Neural progenitor cell (in vitro differentiated cells): ENCODE results near the gene PPM1H. TPM values are rescaled to one million over a fixed set of nuclear protein-coding genes. Genes with fewer than 3 reads are reported as not detected.

ENCODE experiments used
- DNase-seq: peaks from one replicate; pipeline ENCODE4 v3.0.0-alpha.2; 2016; ENCODE audit warnings: low spot score
- H2AFZ ChIP-seq: fragments of 200-600 bp; sonication (generic); replicated peaks from 2 replicates; pipeline ENCODE4 v1.6.1; 2016; ENCODE audit warnings: antibody characterized with exemption
- H3F3A ChIP-seq: fragments of 200-600 bp; sonication (generic); 2 replicates; pipeline ENCODE4 v1.6.1; 2016; ENCODE audit warnings: antibody characterized with exemption, low read depth
- H3K27ac ChIP-seq: fragments of 200-600 bp; sonication (generic); 2 replicates; pipeline ENCODE4 v1.5.1; 2016; ENCODE audit warnings: mild to moderate bottlenecking
- H3K27me3 ChIP-seq: fragments of 200-600 bp; sonication (generic); 2 replicates; pipeline ENCODE4 v1.6.1; 2016; ENCODE audit warnings: mild to moderate bottlenecking, moderate library complexity
- H3K36me3 ChIP-seq: fragments of 200-600 bp; sonication (generic); 2 replicates; pipeline ENCODE4 v1.5.1; 2016
- H3K4me1 ChIP-seq: fragments of 200-600 bp; sonication (generic); 2 replicates; pipeline ENCODE4 v1.6.1; 2016; ENCODE audit warnings: mixed run types
- H3K4me2 ChIP-seq: fragments of 200-600 bp; sonication (generic); 2 replicates; pipeline ENCODE4 v1.6.1; 2016
- H3K4me3 ChIP-seq: fragments of 200-600 bp; sonication (generic); 2 replicates; pipeline ENCODE4 v1.5.1; 2016
- H3K79me2 ChIP-seq: fragments of 200-600 bp; sonication (generic); 2 replicates; pipeline ENCODE4 v1.6.1; 2016; ENCODE audit warnings: low read depth
- H3K9ac ChIP-seq: fragments of 200-600 bp; sonication (generic); 2 replicates; pipeline ENCODE4 v1.6.1; 2016
- H3K9me3 ChIP-seq: fragments of 200-600 bp; sonication (generic); 2 replicates; pipeline ENCODE4 v1.5.1; 2016; ENCODE audit warnings: low read depth
- H4K20me1 ChIP-seq: fragments of 200-600 bp; sonication (generic); 2 replicates; pipeline ENCODE4 v1.6.1; 2016; ENCODE audit warnings: low read depth
- H3K27ac Mint-ChIP-seq: 3 replicates; pipeline ENCODE4 v1.8.0; 2021; ENCODE audit warnings: mixed read lengths
- H3K27me3 Mint-ChIP-seq: 2 replicates; pipeline ENCODE4 v1.8.0; 2022; ENCODE audit warnings: low read depth, mild to moderate bottlenecking, inconsistent platforms, moderate library complexity, mixed read lengths; ENCODE audit not compliant: insufficient read depth
- H3K36me3 Mint-ChIP-seq: 3 replicates; pipeline ENCODE4 v1.8.0; 2021; ENCODE audit warnings: mixed read lengths
- H3K4me1 Mint-ChIP-seq: 3 replicates; pipeline ENCODE4 v1.8.0; 2021; ENCODE audit warnings: mixed read lengths
- H3K4me3 Mint-ChIP-seq: 3 replicates; pipeline ENCODE4 v1.8.0; 2021; ENCODE audit warnings: mild to moderate bottlenecking, moderate library complexity, mixed read lengths
- H3K9me3 Mint-ChIP-seq: 3 replicates; pipeline ENCODE4 v1.8.0; 2020; ENCODE audit warnings: mixed read lengths
- EZH2 ChIP-seq: fragments of 200-600 bp; sonication (generic); IDR thresholded peaks from 2 replicates; pipeline ENCODE4 v1.6.1; 2017; ENCODE audit warnings: antibody characterized with exemption, mild to moderate bottlenecking, moderate library complexity
- EZH2phosphoT487 ChIP-seq: fragments of 200-600 bp; sonication (generic); IDR thresholded peaks from 2 replicates; pipeline ENCODE4 v1.6.1; 2017; ENCODE audit warnings: antibody characterized with exemption
- total RNA-seq: library from RNA; depleted of rRNA; stranded (reverse); fragments of >200 nt; gene quantifications from 2 replicates; pipeline ENCODE4 v1.2.3, GENCODE V29; 2015; ENCODE audit warnings: low replicate concordance
- TF ChIP-seq, protein P1 (sequence below): fragments of 200-600 bp; sonication (generic); IDR thresholded peaks from 2 replicates; pipeline ENCODE4 v1.5.1; 2017; ENCODE audit warnings: antibody characterized with exemption, mild to moderate bottlenecking

PPM1H gene
- total RNA-seq, 1 donor from 2014 or later, result 4.6 TPM

DNA sequence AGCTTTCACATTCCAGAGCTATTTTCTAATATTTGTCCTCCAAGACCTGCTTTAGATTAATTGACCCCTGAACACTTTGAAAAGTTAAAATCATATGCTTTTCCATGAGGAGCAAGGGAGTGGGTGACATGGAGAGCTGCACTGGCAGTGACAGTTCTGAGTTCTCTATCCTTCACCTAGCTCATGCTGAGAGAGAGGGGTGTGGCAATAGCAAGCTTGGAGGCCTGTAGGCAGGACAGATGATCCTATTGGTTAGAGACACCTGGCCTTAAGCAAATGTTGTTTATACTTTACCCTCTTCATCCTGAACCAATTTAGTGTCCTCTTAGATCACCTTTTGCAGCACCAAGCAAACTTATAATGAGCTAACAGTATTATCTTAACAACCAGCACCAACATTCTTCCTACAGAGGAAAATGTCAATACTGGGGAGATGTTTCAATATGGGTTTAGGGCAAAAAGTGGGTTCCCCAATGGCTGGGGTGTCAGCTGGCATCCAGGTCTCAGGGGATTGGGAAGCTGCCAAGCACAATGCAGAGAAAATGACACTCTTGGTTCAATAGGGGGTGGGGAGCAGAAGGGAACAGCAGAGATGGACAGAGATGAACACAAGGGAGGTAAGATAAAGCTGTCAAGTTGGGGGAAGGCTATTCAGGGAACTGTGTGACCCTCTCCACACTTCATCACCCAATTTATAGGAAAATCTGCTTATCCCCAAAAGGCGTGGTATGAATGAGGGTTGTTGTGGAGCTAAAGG, 37.0 kb upstream of the PPM1H start:
- H3K4me2 ChIP-seq, result no peak overlapping the region
- no peaks in the 10 kb centered on the region for H3K36me3 ChIP-seq
- H3K27ac ChIP-seq, result no peak overlapping the region
- no peaks in the 10 kb centered on the region for H3K27me3 ChIP-seq
- H3F3A ChIP-seq, result no peaks in the 10 kb centered on the region
- DNase-seq, result no peak
- Mint-ChIP-seq H3K36me3 (no peaks in the 10 kb centered on the region), H3K9me3 (peaks cover 3% of the 10 kb centered on the region), H3K27ac (no peak overlapping the region), H3K27me3 (peaks cover 2% of the 10 kb centered on the region), H3K4me3 (no peak overlapping the region), H3K4me1 (no peaks in the 10 kb centered on the region)
- no peaks in the 10 kb centered on the region for H4K20me1 ChIP-seq
- H3K9ac ChIP-seq, result no peak overlapping the region
- H3K4me1 ChIP-seq, result no peaks in the 10 kb centered on the region
- TF ChIP-seq EZH2, result no peak
- no peak for TF ChIP-seq EZH2phosphoT487
- TF ChIP-seq, protein P1, sequence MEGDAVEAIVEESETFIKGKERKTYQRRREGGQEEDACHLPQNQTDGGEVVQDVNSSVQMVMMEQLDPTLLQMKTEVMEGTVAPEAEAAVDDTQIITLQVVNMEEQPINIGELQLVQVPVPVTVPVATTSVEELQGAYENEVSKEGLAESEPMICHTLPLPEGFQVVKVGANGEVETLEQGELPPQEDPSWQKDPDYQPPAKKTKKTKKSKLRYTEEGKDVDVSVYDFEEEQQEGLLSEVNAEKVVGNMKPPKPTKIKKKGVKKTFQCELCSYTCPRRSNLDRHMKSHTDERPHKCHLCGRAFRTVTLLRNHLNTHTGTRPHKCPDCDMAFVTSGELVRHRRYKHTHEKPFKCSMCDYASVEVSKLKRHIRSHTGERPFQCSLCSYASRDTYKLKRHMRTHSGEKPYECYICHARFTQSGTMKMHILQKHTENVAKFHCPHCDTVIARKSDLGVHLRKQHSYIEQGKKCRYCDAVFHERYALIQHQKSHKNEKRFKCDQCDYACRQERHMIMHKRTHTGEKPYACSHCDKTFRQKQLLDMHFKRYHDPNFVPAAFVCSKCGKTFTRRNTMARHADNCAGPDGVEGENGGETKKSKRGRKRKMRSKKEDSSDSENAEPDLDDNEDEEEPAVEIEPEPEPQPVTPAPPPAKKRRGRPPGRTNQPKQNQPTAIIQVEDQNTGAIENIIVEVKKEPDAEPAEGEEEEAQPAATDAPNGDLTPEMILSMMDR, result no peak
- H3K9me3 ChIP-seq, result no peaks in the 10 kb centered on the region
- H3K4me3 ChIP-seq, result no peak overlapping the region
- H2AFZ ChIP-seq, result no peak overlapping the region
- H3K79me2 ChIP-seq, result no peaks in the 10 kb centered on the region

DNA sequence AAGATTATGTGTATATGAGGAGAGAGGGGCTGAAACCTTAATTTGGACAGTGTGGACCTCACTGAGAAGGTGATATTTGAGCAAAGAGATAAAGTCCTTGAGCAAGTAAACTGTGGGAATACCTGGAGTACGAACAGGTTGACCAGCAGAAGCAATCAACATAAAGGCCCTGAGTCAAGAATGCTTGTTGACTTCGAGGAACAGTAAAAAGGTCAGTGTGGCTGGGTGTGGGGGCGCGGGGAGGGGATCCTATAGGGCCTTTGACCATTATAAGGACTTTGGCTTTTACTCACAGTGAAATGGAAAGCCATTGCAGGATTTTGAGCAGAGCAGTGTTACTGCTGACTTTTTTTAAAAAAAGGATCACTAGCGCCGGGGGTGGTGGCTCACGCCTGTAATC, 34.7 kb upstream of the PPM1H start:
- no peak for DNase-seq
- Mint-ChIP-seq H3K9me3 (no peaks in the 10 kb centered on the region), H3K36me3 (no peaks in the 10 kb centered on the region), H3K27ac (no peak overlapping the region), H3K4me3 (no peak overlapping the region), H3K27me3 (peaks cover 2% of the 10 kb centered on the region), H3K4me1 (no peaks in the 10 kb centered on the region)
- no peaks in the 10 kb centered on the region for H3F3A ChIP-seq
- H3K79me2 ChIP-seq, result no peaks in the 10 kb centered on the region
- no peaks in the 10 kb centered on the region for H4K20me1 ChIP-seq
- TF ChIP-seq, protein P1, result no peak
- TF ChIP-seq EZH2phosphoT487 (no peak), EZH2 (no peak)
- H3K27ac ChIP-seq, result no peak overlapping the region
- H2AFZ ChIP-seq, result no peak overlapping the region
- no peaks in the 10 kb centered on the region for H3K4me1 ChIP-seq
- H3K9ac ChIP-seq, result no peak overlapping the region
- H3K4me3 ChIP-seq, result no peak overlapping the region
- H3K36me3 ChIP-seq, result no peaks in the 10 kb centered on the region
- H3K4me2 ChIP-seq, result no peak overlapping the region
- H3K9me3 ChIP-seq, result no peaks in the 10 kb centered on the region
- H3K27me3 ChIP-seq, result no peaks in the 10 kb centered on the region

DNA sequence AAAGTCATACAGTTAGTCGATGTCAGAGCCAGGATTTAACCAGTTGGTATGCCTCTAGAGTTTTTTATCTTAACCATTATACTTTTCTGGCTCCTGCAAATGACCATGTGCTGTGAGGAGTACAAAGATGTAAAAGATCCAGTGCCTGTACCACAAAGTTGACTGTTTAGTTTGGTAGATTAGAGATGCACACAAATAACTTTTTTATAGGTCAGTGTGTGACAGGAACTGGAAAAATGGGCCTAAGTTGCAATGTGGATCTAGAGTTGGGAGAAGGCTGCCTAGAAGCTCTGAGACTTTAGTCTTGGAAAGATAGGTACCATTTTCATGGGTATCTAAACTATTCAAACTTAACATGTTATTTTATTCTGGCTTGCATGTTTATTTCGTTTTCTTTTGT, 32.8 kb upstream of the PPM1H start:
- no peak overlapping the region for H3K27ac ChIP-seq
- no peaks in the 10 kb centered on the region for H3K79me2 ChIP-seq
- DNase-seq, result no peak
- Mint-ChIP-seq H3K27ac (no peak overlapping the region), H3K4me3 (no peak overlapping the region), H3K36me3 (no peaks in the 10 kb centered on the region), H3K9me3 (no peaks in the 10 kb centered on the region), H3K4me1 (no peaks in the 10 kb centered on the region), H3K27me3 (no peaks in the 10 kb centered on the region)
- no peaks in the 10 kb centered on the region for H3F3A ChIP-seq
- no peaks in the 10 kb centered on the region for H4K20me1 ChIP-seq
- H3K4me3 ChIP-seq, result no peak overlapping the region
- TF ChIP-seq EZH2phosphoT487 (no peak), EZH2 (no peak)
- TF ChIP-seq, protein P1, result no peak
- no peaks in the 10 kb centered on the region for H3K27me3 ChIP-seq
- H3K36me3 ChIP-seq, result no peaks in the 10 kb centered on the region
- no peak overlapping the region for H2AFZ ChIP-seq
- H3K4me2 ChIP-seq, result no peak overlapping the region
- no peaks in the 10 kb centered on the region for H3K4me1 ChIP-seq
- no peaks in the 10 kb centered on the region for H3K9me3 ChIP-seq
- no peak overlapping the region for H3K9ac ChIP-seq
